Astrocyte (in vitro differentiated cells and primary cell): ENCODE measurements around the gene EDN3. TPM values are rescaled to one million over a fixed set of nuclear protein-coding genes. Genes with fewer than 3 reads are reported as not detected.

ENCODE experiments used
- DNase-seq: peaks from one replicate; pipeline ENCODE4 v3.0.0-alpha.2; 2010; ENCODE audit warnings: low read depth
- FAIRE-seq: peaks from 2 replicates; lab custom pipeline; 2011; peaks lifted over from hg19 to GRCh38; lab: Jason Lieb, UNC
- H2AFZ ChIP-seq: 2 replicates; pipeline ENCODE4 v1.6.0; 2012; ENCODE audit warnings: low read depth, low read length, inconsistent platforms
- H3K27ac ChIP-seq: 2 replicates; pipeline ENCODE4 v1.5.1; 2011; ENCODE audit warnings: low read depth, low read length, inconsistent platforms
- H3K27me3 ChIP-seq: 2 replicates; pipeline ENCODE4 v1.6.0; 2011; ENCODE audit warnings: low read length, inconsistent platforms; ENCODE audit not compliant: insufficient read depth
- H3K36me3 ChIP-seq: 2 replicates; pipeline ENCODE4 v1.5.1; 2011; ENCODE audit warnings: low read length, inconsistent platforms; ENCODE audit not compliant: insufficient read depth
- H3K4me1 ChIP-seq: 2 replicates; pipeline ENCODE4 v1.5.1; 2011; ENCODE audit warnings: low read length, inconsistent platforms; ENCODE audit not compliant: insufficient read depth
- H3K4me2 ChIP-seq: 2 replicates; pipeline ENCODE4 v1.6.0; 2012; ENCODE audit warnings: low read length, inconsistent platforms
- H3K4me3 ChIP-seq: 2 replicates; pipeline ENCODE4 v1.5.1; 2011; ENCODE audit warnings: low read depth, mild to moderate bottlenecking, low read length, inconsistent platforms; ENCODE audit not compliant: insufficient read depth
- H3K79me2 ChIP-seq: 2 replicates; pipeline ENCODE4 v1.6.0; 2012; ENCODE audit warnings: mild to moderate bottlenecking, low read length, inconsistent platforms; ENCODE audit not compliant: insufficient read depth
- H3K9ac ChIP-seq: 2 replicates; pipeline ENCODE4 v1.6.0; 2012; ENCODE audit warnings: mild to moderate bottlenecking, low read length, inconsistent platforms
- H3K9me3 ChIP-seq: 2 replicates; pipeline ENCODE4 v1.5.1; 2012; ENCODE audit warnings: low read depth, mild to moderate bottlenecking, low read length, inconsistent platforms; ENCODE audit not compliant: insufficient read depth
- H4K20me1 ChIP-seq: 2 replicates; pipeline ENCODE4 v1.6.0; 2012; ENCODE audit warnings: low read length, inconsistent platforms; ENCODE audit not compliant: insufficient read depth
- H3K27ac Mint-ChIP-seq: one replicate; pipeline ENCODE4 v1.8.0; 2021; ENCODE audit warnings: mild to moderate bottlenecking, mixed read lengths; ENCODE audit not compliant: unreplicated experiment
- H3K27me3 Mint-ChIP-seq: one replicate; pipeline ENCODE4 v1.8.0; 2021; ENCODE audit warnings: low read depth, mixed read lengths; ENCODE audit not compliant: unreplicated experiment
- H3K36me3 Mint-ChIP-seq: one replicate; pipeline ENCODE4 v1.8.0; 2021; ENCODE audit warnings: low read depth, mixed read lengths; ENCODE audit not compliant: unreplicated experiment
- H3K4me1 Mint-ChIP-seq: one replicate; pipeline ENCODE4 v1.8.0; 2021; ENCODE audit warnings: low read depth, mixed read lengths; ENCODE audit not compliant: unreplicated experiment
- H3K4me3 Mint-ChIP-seq: one replicate; pipeline ENCODE4 v1.8.0; 2021; ENCODE audit warnings: mild to moderate bottlenecking, moderate library complexity, mixed read lengths; ENCODE audit not compliant: unreplicated experiment
- H3K9me3 Mint-ChIP-seq: one replicate; pipeline ENCODE4 v1.8.0; 2021; ENCODE audit warnings: mild to moderate bottlenecking, mixed read lengths; ENCODE audit not compliant: unreplicated experiment
- CTCF ChIP-seq: IDR thresholded peaks from 2 replicates; pipeline ENCODE4 v1.5.1; 2011; ENCODE audit warnings: low read depth, mild to moderate bottlenecking, inconsistent platforms, low read length, moderate library complexity; ENCODE audit not compliant: insufficient read depth
- EZH2 ChIP-seq: IDR thresholded peaks from 2 replicates; pipeline ENCODE4 v1.6.1; 2012; ENCODE audit warnings: mild to moderate bottlenecking, low read length, inconsistent platforms; ENCODE audit not compliant: insufficient read depth
- total RNA-seq: library from RNA; stranded (reverse); gene quantifications from 2 replicates; pipeline ENCODE4 v1.2.1, GENCODE V29; 2021

The EDN3 gene
- total RNA-seq, 1 donor from 2014 or later = not detected

- no peak for FAIRE-seq
- H4K20me1 ChIP-seq = no peaks in the 10 kb centered on the region
- Mint-ChIP-seq H3K27me3 (peaks cover 15% of the 10 kb centered on the region), H3K4me1 (no peaks in the 10 kb centered on the region), H3K4me3 (no peak overlapping the region), H3K9me3 (no peaks in the 10 kb centered on the region), H3K27ac (no peak overlapping the region), H3K36me3 (no peaks in the 10 kb centered on the region)
- H3K27ac ChIP-seq = no peak overlapping the region
- TF ChIP-seq CTCF = no peak
- no peak for TF ChIP-seq EZH2
- no peak overlapping the region for H3K4me3 ChIP-seq
- no peaks in the 10 kb centered on the region for H3K4me1 ChIP-seq
- DNase-seq = no peak
- no peak overlapping the region for H3K4me2 ChIP-seq
- H3K9me3 ChIP-seq = peaks cover 5% of the 10 kb centered on the region
- no peaks in the 10 kb centered on the region for H3K79me2 ChIP-seq
- no peak overlapping the region for H2AFZ ChIP-seq
- H3K9ac ChIP-seq = no peak overlapping the region
- H3K27me3 ChIP-seq = no peaks in the 10 kb centered on the region
- no peaks in the 10 kb centered on the region for H3K36me3 ChIP-seq
These were observed 18.4 kb downstream of the EDN3 start for GRCh38 chr20:59318803-59319202.

- H3K9me3 Mint-ChIP-seq = no peaks in the 10 kb centered on the region
- no peaks in the 10 kb centered on the region for H3K4me1 ChIP-seq
- no peaks in the 10 kb centered on the region for H3K36me3 Mint-ChIP-seq
- H3K79me2 ChIP-seq = no peaks in the 10 kb centered on the region
- no peak overlapping the region for H2AFZ ChIP-seq
- H3K4me3 ChIP-seq = no peak overlapping the region
- FAIRE-seq = no peak
- no peak overlapping the region for H3K9ac ChIP-seq
- no peaks in the 10 kb centered on the region for H3K4me1 Mint-ChIP-seq
- no peaks in the 10 kb centered on the region for H4K20me1 ChIP-seq
- no peak overlapping the region for H3K4me3 Mint-ChIP-seq
- peaks cover 16% of the 10 kb centered on the region for H3K27me3 Mint-ChIP-seq
- H3K27ac Mint-ChIP-seq = no peak overlapping the region
- H3K36me3 ChIP-seq = no peaks in the 10 kb centered on the region
- DNase-seq = no peak
- H3K27ac ChIP-seq = no peak overlapping the region
- H3K9me3 ChIP-seq = peaks cover 3% of the 10 kb centered on the region
- TF ChIP-seq CTCF (no peak), EZH2 (no peak)
- H3K4me2 ChIP-seq = no peak overlapping the region
- no peaks in the 10 kb centered on the region for H3K27me3 ChIP-seq
These were observed 20.0 kb downstream of the EDN3 start for GRCh38 chr20:59320426-59320825.

- H3K79me2 ChIP-seq = no peaks in the 10 kb centered on the region
- DNase-seq (no peak), FAIRE-seq (no peak)
- no peaks in the 10 kb centered on the region for H3K27me3 ChIP-seq
- Mint-ChIP-seq H3K4me3 (no peak overlapping the region), H3K27ac (no peak overlapping the region), H3K27me3 (peaks cover 21% of the 10 kb centered on the region), H3K4me1 (no peaks in the 10 kb centered on the region), H3K9me3 (no peaks in the 10 kb centered on the region), H3K36me3 (no peaks in the 10 kb centered on the region)
- H3K4me2 ChIP-seq = no peak overlapping the region
- H4K20me1 ChIP-seq = no peaks in the 10 kb centered on the region
- H3K9ac ChIP-seq = no peak overlapping the region
- H3K27ac ChIP-seq = no peak overlapping the region
- H3K9me3 ChIP-seq = peaks cover 3% of the 10 kb centered on the region
- H3K4me3 ChIP-seq = no peak overlapping the region
- TF ChIP-seq CTCF = no peak
- TF ChIP-seq EZH2 = no peak
- H3K36me3 ChIP-seq = no peaks in the 10 kb centered on the region
- H3K4me1 ChIP-seq = no peaks in the 10 kb centered on the region
- H2AFZ ChIP-seq = no peak overlapping the region
These were observed 20.6 kb downstream of the EDN3 start for GRCh38 chr20:59320854-59321647.
